ENCODE measurements around the gene SUPT4H1.

The SUPT4H1 gene

DNA sequence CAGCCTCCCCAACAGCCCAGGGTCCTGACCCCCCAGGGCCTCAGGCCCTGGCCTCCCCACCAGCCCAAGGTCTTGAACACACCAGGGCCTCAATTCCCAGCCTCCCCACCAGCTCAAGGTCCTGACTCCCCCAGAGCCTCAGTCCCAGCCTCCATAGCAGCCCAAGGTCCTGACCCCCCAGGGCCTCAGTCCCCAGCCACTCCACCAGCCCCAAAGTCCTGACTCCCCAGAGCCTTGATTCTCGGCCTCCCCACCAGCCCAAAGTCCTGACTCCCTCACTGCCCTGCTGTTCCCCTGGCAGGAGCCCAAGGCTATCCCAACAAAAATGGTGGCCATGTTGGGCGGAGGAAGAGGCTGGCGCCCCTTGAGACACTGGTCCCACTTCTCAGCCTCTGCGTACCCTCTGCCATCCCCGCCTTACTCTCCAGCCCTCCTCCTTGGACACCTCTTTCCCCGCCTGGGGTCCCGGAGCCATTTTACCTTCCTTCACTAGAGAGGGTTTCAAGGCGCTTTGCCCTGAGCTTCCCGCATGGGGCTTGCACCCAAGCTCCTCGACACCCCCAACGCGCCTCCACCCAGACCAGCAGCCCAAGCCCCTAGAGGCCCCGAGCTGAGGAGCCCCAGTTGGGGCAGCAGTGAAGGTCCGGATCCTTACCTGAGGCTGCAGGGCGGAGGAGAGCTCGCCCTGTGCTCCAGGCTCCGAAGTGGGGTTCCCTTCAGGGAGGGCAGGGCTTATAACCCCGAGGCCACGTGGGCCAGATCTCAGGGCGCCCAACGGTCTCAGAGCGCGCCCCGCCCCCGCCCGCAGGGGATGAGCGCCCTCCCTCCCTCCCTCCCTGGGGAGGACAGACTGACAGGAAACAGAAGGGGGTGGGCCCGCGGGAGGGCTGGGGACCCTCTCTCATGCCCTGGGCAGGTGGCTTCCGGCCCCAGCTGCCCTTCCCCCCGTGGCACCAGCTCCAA lies 19.9 kb downstream of the SUPT4H1 start:
- in situ Hi-C loops (cut with MboI; ENCODE audit: low sequenced_read_pairs), result no loop called here

DNA sequence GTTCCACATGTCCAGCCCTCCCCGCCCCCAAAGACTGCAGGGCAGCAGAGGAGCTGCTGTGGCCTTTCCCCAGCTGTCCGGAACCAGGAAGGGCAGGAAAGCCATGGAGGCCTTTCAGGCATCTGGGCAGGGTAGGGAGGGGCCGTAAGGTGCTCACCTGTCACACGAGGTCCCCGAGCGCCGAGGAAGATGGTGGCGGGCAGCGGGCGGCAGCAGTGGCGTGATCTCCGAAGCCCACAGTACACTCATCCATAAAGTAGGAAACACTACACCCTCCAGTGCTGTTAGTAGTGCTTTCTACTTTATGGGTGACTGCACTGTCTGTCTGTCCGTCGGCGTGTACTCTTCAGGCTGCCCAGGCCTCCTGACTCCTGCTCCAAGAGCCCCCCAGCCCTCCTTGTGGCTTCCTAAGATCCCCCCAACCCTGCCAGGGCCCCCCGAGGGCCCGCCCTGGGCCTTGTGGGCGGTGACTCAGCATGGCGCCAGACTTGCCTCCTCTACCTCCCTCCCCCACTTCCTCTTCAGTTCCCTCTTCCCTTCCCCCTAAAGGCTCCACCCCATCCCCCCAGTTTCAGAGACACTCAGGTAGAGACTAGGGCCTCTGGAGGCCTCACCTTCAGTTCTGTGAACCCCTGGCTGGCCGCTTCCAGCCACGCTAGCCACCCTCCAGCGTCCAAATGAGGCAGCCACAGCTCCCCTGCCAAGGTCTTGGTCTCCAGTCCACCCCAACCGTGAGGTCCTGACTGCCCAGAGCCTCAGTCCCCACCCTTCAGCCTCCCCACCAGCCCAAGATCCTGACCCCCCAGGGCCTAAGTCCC lies 20.8 kb downstream of the SUPT4H1 start:
- in situ Hi-C loops (cut with MboI; ENCODE audit: low sequenced_read_pairs), result no loop called here

DNA sequence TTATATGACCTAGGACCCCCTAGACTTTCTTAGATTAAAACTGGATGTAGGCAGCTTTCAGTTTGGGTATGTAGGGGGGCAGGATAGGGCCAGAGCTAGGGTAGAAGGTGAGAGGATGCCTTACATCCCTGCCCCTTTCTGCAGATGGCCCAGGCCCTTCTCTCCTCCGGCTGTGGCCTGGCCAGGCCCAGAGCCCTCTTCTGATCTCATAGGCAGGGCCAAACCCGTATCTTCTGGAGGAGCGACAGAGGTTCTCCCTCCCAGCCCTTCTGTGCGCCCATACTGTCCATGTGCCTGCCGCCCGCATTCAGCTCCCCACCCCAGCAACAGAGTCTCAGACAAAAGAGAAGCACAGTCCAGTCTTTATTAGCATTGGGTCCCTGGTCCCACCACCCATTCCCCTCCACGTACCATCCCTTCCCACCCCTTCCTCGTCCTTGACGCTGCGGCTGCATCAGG lies 21.4 kb downstream of the SUPT4H1 start:
- in situ Hi-C loops (cut with MboI; ENCODE audit: low sequenced_read_pairs), result no loop called here

DNA sequence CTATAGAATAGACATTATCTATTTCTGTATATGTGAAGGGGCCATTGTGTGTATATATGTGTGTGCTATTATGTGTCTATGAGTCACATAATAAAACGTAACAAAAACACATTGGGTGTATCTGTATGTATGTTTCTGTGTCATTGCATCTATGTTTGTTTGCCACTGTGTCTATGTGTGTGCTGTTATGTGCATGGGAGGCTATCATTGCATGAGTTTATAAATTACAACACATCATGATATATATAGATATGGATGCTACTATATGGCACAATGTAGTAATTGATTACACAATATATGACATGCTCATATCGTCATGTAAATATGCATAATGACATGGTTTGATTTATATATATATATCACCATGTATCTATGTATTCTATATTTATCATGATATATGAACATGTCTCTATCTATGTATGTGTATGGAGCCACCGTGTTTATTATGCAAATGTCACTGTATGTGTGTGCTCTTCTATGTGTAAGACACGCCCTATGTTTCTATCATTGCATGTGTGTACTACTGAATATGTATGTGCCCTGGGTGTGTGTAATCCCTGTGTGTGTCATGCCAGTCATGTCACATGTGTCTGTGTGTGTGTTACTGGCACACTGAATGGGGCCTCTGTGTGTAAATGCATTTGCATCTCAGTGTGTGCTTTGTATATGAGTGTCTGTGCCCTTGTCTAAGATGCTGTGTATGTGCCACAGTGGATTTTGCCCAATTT lies 22.0 kb downstream of the SUPT4H1 start:
- in situ Hi-C loops (cut with MboI; ENCODE audit: low sequenced_read_pairs), result no loop called here

DNA sequence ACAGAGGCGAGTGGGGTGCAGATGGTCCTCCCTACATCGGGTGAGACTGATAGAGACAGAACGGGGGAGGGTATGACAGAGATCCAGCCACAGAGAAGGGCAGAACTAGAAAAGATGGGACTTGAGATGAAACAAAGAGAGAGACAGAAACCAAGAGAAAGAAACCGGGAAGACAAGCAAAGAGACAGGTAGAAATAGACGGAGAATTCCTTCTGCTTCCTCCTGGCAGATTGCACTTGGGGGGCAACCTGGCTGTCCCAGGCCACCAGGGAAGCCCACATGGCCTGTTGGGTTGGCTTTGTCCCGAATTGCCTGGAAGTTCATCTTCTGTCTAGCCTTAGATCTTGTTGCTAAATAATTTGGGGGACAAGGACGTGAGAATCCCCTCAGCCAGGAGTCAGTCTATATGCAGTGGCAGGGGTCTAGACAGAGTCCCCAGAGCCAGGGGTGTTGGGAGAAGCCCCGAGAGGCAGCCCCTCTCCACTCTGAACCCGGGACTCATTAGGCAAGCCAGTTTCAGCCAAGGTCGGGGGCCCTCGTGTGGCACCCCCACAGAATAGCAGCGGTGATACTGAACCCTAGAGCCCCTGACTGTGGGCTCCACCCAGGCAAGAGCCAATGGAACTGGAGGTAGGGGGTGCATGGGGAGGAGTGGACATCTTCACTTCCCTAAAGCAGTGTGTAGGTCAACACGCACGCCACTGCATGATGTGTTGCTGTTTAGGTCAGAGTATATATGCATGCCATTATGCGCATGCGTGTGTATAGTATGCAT lies 22.8 kb downstream of the SUPT4H1 start:
- in situ Hi-C loops (cut with MboI; ENCODE audit: low sequenced_read_pairs), result no loop called here

DNA sequence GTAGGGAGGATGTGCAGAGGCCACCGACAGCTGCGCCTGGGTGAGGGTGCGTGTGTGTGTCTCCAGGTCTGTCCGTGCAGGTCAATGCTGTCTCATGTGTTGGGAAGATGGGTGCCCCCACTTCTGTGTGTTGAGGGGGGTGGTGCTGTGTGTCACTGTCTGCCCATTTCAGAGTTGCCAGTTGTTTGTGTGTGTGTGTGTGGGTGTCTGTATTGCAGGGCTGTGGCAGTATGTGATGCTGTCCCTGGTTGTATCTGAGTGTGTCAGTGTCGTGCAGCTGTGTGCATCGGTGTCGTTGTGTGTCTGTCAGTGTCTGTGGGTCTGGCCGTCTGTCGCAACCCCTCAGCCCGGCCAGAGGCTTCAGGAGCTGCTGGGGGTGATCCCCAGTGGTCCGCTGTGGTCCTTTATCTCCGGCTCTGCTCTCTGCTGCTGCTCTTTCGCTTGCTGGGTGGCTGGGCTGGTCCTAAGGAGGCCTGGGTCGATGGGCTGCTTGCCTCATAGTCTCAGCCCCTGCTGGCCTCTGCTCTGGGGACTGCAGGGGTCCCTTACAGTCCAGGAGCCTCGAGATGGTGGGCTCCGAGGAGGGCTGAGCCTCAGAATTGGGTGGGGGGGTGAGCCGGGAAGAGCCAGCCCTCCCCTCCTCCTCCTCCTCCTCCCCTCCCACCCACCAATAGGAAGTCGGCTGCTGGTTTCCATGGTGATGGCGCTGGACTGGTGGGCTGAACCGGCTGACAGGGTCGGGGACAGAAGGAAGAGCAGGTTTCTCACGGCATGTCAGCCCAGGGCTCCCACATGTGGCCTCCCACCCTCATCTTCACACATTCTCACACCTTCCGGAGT lies 23.6 kb downstream of the SUPT4H1 start, which contains the start of gene TSPOAP1:
Gene TSPOAP1, minus strand, starts transcription at position 601 of the 840 bp plus-strand sequence. CDS start 875 bp downstream, outside the sequence.
- in situ Hi-C loops (cut with MboI; ENCODE audit: low sequenced_read_pairs), result no loop called here

DNA sequence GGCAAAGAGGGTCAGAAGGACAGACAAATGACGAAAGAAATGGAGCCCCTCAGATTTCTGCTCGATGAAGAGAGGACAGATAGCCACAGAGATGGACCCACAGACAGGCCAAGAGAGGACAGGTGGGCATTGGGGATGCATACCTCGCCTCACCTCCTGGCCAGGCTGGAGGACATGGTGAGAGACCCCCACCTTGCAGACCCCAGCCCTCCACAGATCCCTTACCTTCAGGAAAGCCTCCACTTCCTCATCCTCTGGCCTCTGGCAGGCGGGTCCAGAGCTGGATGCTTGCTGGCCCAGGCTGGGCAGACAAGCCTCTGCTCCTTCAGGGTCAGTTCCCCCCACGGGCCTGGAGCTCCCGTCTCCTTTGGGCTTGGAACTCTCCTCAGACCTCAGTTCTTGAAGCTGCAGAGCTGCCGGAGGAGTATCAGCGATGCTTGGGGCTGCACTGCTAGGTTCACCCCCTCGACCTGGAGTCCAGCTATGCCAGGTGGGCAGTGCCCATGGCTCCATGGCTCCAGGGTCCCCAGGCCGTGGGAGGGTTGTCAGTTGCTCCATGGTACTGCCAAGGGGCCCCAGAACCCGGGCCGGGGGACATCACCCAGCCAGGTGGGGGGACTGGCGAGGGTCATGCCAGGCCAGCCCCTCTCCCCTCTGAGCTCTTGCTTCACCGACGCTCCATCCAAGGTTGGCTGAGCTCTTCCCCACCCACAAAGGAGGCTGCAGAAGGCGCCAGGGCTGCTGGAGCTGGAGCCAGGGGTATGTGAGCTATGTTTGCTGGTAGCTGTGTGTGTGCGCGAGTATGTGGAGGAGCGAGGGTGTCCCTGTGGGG lies 24.4 kb downstream of the SUPT4H1 start:
- in situ Hi-C loops (cut with MboI; ENCODE audit: low sequenced_read_pairs), result no loop called here

DNA sequence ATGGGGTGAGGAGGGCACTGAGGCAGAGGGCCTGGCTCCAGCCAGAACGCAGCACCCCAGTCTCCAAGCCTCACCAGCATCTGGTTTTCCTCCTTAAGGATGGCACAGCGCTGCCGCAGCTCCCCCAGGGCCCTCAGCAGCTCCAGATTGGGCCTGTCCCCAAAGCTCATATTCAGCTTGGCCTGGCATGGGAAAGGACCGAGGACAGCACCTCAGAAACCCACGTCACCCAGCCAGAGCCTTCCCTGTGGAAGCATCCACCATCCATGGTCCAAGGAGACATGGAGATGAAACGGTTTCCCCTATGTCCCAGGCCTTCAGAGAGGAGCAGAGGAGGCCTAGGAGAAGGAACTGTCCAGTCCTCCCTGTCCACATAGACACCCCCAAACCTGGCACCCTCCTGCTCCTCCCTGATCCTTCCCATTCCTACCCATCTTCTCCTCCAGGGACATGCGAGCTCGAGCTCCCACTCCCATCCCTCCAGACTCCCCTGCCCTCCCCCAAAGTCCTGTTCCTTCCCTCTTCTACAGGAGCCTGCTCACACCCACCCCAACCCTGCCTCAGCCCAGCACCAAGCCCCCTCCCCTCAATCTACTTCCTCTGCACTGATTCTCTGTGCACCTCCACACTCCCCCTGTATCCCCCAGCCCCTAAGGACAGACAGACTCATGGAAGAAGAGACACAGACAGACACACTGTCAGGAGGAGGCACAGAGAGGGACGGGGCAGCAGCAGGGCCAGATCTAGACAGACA lies 25.2 kb downstream of the SUPT4H1 start:
- in situ Hi-C loops (cut with MboI; ENCODE audit: low sequenced_read_pairs), result no loop called here

DNA sequence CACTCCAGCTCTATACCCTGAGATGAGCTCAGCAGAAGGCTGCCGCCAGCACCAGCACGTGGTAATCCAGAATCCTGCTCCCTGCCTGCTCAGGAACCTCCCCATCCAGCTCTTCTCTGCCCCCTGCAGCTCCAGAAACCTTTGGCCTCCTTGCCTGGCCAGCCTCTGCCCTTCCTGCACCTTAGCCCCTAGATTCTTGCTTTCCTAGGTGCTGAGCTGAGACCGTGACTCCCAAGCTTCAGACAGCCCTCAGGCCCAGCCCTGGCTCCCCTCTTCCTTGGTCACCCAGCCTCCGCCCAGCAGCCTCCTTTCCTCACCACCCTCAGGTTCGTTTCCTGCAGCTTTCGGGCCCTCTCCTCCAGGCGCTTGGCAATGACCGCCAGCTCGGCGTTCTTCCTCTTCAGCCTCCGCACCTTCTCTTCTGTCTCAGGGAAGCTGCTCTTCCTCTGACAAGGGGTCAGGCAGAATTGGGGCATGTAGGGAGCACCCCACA lies 26.0 kb downstream of the SUPT4H1 start:
- in situ Hi-C loops (cut with MboI; ENCODE audit: low sequenced_read_pairs), result no loop called here

DNA sequence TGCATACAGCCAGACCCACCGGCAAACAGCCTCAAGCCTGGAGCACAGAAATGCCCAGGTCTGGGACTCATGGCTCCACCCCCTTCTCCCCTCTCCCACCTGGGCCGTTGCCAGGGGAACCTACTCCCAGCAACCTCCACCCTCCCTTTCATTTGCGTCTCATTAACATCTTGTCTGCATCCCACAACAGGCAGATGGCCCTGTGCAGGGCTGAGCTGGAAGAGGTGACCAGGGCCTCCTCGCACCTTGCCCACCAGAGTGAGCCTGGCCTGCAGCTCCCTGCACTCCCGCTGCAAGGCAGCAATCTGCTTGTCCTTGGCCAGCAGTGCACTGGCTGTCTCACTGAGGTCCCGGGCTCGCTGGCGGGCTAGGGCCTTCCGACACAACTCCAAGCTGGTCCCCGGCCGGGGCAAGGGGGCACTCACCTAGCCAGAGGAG lies 26.7 kb downstream of the SUPT4H1 start:
- in situ Hi-C loops (cut with MboI; ENCODE audit: low sequenced_read_pairs), result no loop called here

DNA sequence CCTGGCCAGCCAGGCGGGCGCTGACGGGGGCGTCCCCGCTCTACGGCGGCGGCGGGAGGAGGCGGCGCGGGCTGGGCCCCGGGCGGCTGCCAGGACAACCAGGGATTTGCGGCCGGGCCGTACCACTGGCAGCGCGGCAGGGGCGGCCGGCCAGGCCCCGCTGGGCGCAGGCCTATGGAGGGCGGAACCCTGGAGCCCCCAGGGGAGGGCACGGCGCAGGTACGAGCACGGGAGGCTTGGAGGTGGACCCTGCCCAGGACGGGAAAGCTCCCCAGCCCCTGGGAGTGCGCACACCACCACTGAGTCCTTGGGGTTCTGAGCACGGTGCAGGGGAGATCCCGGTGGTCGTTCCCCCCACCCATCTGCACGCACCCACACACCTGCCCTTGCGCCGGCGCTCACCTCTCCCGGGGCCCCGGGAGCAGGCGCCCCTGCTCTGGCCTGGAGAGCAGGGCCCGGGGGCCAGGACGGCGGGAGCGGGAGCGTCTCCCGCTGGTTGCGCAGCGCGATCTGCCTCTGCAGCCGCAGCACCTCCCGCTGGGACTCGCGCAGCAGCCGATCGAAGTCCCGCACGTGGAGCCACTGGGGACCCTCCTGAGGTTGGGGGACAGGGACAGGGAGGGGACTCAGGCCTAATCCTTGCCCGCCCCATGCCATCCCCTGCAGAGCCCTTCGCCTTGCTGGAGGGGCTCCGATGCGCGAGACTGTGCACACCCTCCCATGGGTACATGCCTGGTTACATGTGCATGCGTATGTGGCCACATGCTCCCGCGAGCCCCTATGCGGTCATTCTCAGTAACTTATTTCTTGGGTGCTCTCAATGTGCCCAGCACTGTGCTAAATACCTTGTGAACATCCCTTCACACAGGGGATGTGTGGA lies 27.4 kb downstream of the SUPT4H1 start:
- in situ Hi-C loops (cut with MboI; ENCODE audit: low sequenced_read_pairs), result no loop called here

DNA sequence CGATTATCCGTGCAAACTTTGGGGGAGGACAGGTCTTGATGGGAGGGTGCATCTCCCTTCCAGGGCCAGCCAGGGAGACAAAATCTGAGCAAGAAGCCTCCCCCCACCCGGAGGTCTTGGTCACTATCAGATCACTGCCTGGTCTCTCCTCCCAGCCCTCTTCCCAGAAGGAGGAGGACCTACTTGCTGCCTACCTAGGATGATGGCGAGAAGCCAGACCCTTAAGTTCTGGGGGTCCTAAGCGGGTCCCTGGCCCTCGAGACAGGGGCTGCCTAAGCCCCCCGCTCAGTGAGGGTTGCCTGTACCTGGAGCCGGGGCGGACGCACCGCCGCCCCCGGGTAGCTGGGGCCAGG lies 28.0 kb downstream of the SUPT4H1 start:
- in situ Hi-C loops (cut with MboI; ENCODE audit: low sequenced_read_pairs), result no loop called here

DNA sequence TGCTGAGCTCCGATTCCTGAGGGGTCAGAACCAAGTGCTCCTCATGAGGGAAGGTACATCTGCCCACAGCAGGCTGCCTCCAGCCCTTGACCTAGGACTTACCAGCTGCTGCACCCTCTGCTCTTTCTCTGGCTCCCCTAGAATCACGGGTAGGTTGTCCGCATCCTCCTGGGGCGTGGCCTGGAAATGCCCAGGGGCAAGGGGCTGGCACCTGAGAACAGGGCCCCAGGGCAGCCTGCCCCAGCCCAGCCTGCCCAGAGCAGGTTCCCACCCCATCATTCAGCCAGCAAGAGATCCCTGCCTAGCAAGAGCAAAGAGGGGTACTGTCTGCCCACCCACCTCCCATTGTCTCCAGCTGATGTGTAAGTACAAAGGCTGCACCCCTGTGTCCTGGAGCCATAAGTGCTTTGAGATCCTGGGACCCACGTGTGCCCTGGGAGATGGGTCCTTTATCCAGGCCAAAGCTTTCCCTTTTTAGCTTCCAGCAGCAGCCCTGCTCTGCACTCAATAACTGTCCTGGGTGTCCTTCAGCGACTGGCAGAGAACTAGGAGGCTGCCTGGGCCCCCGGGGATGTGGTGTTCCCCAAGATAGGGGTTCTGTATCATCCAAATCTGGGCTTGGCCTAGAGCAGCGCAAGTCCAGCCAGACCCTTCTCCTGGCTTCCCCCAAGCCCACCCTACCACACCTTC lies 28.5 kb downstream of the SUPT4H1 start:
- in situ Hi-C loops (cut with MboI; ENCODE audit: low sequenced_read_pairs), result no loop called here

DNA sequence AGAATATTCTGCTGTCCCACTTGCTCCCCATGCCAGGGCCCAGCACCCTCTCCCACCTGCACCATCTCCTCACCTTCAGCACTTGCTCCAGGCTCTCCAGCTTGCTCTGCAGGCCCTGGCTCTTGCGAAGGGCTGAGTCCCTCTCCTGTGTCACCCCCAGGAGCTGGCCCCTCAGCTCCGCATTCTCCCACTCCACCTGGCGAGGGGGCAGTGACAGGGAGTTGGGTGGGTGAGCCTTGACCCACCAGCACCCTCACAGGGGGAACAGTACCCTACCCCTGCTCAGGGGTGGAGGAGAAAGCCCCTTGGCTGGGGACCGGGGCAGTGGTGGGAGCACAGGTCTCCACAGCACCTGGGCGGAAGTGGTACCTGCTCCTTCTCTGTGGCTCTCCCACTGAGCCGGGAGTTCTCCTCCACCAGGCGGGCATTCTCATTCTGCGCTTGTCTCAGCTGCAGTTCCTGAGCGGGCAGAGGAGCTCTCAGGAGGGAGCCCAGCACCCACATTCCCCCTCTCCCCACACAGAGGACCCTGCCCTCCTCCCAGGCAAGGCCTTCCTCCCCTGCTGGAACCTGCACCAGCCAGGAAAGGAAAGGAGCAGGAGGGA lies 29.3 kb downstream of the SUPT4H1 start:
- in situ Hi-C loops (cut with MboI; ENCODE audit: low sequenced_read_pairs), result no loop called here

All from HL-60/S4 treated with retinoic acid at 250 ng/mL for 4 days and 3 days (cell line).